Stimulated activated CD8-positive, alpha-beta memory T cell treated with anti-CD3 and anti-CD28 coated beads, Interleukin-12 subunit alpha, Interleukin-12 subunit beta, amount 100 ng/mL, for 24 hours (primary cell): Measurements from ENCODE around the gene WFIKKN2.
A peak's percentile ranks its signal among the peaks of the same experiment; 100 is the strongest.
"Not testable (repeated sequence)": the region's sequence is repeated elsewhere in the genome, so short reads cannot be mapped to it uniquely, and the experiment has no call there.

Experiments used
- DNase-seq: peaks from one replicate; pipeline ENCODE4 v3.0.0-alpha.2; 2020; ENCODE audit errors: extremely low read depth

Gene WFIKKN2

DNA sequence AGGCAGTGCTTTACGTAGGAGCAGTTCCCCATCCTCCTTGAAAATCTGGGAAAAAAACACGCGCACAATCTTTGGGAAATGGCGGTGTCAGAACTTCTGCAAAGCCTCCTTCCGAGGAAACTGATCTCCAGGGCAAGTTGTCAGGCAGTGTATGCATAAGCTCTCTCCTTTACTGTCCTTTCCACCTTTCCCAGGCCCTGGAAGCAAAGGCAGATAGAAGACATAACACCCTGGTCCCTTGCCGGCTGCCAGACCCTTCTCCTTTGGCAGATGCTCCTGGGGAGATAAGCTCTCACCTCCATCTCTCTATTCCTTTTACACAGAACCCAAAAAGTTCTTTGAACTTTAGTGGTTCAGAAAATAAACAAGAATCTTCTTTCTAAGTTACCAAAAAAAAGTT, 18.4 kb downstream of the WFIKKN2 start:
- DNase-seq: no peak

DNA sequence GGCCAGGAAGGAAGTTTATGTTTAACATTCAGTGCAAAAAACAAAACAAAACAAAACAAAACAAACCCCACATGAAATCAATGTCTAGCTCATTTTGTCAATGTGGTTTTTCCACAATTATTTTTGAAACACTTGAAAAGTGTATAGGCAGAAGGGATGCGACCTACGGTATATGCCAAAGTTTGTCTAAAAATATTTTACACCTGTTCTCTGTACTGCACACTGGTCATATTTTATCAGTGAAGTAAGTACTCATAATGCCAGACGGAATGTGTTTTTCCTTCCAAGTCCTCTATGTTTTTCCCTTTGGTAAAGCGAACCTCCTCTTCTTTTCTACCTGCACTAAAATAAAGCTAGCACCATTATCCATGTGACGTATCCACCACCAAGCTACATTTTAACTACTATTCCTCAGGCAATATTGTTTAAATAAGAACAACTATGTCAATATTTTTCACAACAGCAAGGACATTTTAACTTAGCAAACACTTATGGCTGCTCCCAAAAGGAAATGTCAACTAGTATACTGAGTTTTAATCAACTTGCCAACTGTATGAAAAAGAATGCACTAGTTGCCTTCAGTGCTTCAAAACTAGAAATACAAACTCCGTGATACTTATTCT, 20.4 kb downstream of the WFIKKN2 start:
- DNase-seq: no peak

GRCh38 chr17:50856431-50856830, 21.0 kb downstream of the WFIKKN2 start:
- DNase-seq: no peak

DNA sequence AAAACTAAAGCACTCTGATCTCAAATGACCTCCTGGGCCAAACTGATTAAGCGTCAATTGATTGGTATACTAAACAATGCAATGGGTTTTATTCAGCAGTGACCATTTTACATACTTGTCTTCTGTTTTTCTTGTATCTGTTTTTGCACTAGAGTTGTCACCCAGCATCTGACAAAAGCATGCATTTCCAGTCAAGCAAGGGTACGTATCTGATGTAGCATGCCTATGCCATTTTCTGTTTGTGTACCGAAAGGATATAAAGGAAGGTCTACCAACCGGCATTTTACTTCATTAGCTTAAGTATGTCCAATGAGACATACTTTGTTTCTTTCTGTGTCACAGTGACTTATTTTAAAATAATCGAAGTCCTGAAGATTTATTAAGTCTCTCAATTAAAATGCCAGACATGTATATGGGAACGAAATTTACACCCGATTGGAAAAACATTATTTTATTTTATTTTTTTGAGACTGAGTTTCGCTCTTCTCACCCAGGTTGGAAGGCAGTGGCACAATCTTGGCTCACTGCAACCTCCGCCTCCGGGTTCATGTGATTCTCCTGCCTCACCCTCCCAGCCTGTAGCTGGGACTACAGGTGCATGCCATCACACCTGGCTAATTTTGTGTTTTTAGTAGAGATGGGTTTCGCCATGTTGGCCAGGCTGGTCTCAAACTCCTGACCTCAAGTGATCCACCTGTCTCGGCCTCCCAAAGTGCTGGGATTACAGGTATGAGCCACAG, 23.3 kb downstream of the WFIKKN2 start:
- DNase-seq: no peak

DNA sequence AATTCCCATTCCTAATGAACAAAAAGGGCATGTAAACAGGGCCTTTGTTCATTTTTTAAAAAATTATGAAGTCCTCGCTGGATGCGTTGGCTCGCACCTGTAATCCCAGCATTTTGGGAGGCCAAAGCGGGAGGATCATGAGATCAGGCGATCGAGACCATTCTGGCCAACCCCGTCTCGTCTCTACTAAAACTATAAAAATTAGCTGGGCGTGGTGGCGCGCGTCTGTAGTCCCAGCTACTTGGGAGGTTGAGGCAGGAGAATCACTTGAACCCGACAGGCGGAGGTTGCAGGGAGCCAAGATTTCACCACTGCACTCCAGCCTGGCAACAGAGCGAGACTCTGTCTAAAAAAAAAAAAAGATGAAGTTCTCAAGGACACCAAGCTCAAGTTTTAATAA, 24.3 kb downstream of the WFIKKN2 start:
- DNase-seq: not testable (repeated sequence)

GRCh38 chr17:50861334-50861676, 25.9 kb downstream of the WFIKKN2 start:
- DNase-seq: no peak

- no peak for DNase-seq
Observed at GRCh38 chr17:50861822-50862528, 26.6 kb downstream of the WFIKKN2 start.

- DNase-seq: no peak
Observed at GRCh38 chr17:50863221-50863843, 27.9 kb downstream of the WFIKKN2 start.

- DNase-seq: no peak
Observed at GRCh38 chr17:50863931-50864330, 28.5 kb downstream of the WFIKKN2 start.

DNA sequence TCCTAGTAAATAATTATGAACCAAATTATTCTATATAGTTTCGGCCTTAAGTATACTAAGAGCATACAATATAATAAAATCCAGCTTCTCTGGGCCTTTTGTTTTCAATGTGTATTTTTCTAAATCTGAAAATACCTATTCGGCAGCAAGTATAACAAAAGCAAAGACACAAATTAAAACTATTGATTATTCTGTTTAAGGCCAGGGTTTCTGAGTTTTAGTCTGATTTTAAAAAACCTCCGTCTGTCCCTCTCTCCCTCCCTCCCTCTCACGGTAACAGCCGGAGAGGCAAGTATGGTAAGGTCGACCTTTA, 29.3 kb downstream of the WFIKKN2 start:
- no peak for DNase-seq

DNA sequence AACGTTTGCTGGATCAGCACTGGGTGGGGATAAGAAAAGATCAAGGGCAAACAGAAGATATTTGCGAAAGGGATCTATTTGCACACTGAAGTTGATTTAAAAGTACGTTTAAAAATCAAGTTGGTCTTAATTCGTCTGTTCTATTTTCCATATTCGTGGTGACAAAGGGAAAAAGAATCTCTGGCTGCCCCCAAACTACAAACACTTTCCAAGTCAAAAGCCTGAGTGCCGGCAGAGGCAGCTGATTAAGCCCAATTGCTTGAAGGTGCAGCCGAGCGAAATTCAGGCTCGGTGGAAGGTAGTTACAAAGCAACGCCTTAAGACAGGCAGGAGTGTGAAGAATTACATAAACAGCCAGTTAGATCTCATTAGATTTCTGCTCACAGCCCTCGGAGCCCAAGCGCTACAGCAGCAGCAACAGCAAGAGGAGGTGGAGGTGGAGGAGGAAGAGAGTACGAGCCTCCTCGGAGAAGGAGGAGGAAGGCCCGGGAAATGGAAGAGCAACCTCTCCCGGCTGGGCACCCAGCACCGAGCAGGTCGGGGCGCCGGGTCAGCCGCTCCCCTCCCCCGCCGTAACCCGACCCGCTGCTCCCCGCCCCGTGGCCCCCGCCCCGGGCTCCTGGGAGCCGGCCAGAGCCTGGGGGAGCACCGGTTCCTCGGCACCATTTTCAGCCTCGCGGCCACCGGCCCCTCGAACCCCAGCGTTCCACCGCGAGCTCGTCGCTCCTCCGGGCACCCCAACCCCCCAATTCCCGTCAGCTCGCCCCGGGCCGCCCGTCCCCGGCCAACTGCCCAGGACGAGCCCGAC, 29.9 kb downstream of the WFIKKN2 start:
- no peak for DNase-seq

DNA sequence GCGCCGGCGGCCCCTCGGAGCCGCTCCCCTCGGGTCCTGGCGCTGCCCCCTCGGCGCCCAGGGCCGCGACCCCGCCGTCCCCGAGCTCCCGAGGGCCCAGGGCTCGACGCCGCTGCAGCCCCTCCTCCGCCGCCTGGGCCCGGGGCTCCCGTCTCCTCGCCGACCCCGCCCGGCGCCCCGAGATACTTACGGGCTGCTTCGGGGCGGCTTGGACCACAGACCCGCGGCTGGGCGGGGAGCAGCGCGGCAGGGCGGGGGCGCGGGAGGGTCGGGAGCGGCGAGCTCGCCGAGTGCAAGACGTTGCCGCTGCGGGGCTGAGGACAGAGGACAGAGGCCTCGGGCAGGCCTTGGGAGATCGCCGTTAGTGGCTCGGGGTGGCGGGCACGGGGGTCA, 30.5 kb downstream of the WFIKKN2 start:
- no peak for DNase-seq

- DNase-seq: peak; percentile 91
Observed at GRCh38 chr17:50866261-50866949, 31.0 kb downstream of the WFIKKN2 start, which contains the start of gene TOB1. TSS of gene TOB1 (minus strand) at chr17:50866354. CDS start at chr17:50864017, 2,337 bp downstream.

DNA sequence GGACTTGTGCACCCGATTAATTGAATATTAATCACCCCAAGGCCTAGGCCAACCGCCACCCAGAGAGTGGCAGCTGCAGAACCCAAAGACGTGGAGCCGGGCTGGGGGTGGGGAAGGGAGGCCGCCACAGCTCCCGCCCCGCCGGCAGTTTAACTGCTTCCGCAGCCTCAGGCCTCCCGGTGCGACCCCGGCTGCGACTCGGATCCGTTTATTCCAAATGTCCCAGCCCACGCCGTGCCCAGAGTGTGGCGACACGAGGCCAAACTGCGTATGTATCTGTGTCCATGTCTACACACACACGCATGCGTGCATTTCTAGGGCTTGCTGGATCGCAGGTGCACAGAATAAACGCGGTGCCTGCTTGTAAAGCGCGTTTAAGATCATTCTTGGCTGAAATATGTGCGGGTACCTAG, 31.6 kb downstream of the WFIKKN2 start:
- no peak for DNase-seq

DNA sequence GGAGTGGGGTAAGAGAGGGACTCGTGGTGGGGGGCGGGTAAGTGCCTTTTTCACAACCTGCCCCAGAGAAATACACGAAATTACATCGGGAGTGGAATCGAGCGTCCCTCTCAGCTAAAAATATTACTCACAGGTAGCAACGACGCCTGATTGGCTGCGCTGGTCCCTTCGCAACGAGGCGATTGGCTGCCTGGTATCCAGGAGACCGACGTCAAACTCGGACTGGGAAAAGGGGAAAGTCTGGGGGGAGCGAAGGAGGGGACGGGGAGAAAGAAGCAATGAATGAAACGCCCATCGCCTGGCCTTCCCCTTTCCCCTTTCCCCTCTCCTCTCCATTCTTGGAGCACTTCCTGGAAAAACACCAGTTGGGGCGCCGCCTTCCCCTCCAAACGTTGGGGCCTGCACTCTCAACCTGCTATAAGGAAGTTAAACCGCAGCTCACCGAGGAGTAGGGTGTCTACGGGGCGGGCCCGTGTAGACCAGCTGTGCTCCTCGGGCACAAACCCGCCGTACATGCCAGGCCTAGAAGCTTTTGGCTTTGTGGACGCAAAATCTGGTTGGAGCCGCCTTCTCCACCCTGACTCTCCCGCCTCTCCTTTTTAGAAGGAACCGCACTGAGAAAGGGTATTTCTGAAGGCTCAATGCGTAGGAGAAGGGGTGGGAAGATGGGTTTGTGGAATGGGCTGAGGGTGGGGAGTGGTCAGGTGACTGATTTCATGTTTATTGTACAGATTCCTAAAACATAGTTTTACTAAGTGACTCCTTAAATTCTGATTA, 32.2 kb downstream of the WFIKKN2 start:
- no peak for DNase-seq

GRCh38 chr17:50868140-50868438, 32.7 kb downstream of the WFIKKN2 start:
- DNase-seq: no peak

DNA sequence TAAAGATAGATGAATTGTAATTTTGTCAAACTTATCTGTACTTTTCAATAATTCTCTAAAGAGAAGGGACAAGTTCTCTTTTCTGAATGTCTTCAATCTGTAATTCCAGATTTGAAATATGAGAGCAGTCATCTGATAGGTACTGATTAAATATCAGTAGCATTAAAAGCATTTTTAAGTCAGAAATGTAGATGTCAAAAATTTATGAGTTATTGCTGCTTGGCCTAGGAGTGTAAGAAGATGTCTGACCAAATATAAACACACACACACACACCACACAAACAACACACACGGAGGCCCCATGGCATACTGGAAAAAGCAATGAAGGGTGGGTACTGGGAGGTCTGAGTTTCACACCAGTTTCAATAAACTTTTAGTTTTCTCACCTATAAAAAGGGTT, 33.2 kb downstream of the WFIKKN2 start:
- DNase-seq: no peak

DNA sequence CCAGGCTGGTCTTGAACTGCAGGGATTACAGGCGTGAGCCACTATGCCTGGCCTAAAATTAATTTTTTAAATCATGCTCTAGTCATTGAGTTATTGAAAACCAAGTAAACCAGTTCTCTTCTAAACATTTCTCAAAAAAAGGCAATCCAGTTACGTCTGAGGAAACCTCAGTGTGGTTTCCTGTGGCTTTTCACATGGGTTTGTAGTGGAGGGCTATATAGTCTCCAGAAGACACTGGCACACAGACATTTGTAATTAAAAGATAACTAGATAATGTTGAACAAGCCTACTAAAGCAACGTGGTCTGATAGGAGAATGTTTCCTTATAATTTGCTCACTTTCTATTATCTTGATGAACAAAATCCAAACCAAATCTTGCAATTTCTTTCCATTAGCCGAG, 36.0 kb downstream of the WFIKKN2 start:
- no peak for DNase-seq

DNA sequence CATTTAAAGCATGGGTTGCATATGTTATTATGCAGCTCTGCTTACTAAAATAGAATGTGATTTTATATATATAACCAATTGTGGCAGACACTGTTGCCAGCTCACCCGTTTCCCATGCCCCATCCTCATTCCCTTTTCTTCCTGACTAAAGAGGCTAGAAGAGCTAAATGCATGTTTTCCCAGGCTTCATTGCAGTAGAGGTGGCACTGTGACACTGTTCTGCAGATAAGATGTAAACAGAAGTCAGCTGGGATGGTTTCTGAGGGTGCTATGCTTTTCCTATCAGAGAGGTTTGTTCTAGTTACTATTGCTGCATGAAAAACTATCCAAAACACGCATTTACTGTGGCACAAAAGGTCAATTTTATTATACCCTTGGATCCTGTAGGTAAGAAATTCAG, 36.5 kb downstream of the WFIKKN2 start:
- no peak for DNase-seq

- DNase-seq: no peak
Observed at GRCh38 chr17:50872710-50873424, 37.5 kb downstream of the WFIKKN2 start.
